H9 (cell line): Measurements from ENCODE around the gene ESRRA. TPM values are rescaled to one million over a fixed set of nuclear protein-coding genes. Genes with fewer than 3 reads are reported as not detected.

ENCODE experiments used
- DNase-seq: peaks from one replicate; pipeline ENCODE4 v3.0.0-alpha.2; 2017
- H2AFZ ChIP-seq: one replicate; pipeline ENCODE4 v1.6.1; 2013; ENCODE audit warnings: mild to moderate bottlenecking, low read length, control low read depth, moderate library complexity
- H2AK5ac ChIP-seq: 2 replicates; pipeline ENCODE4 v1.6.1; 2013; ENCODE audit warnings: low read length, control low read depth, mixed read lengths; ENCODE audit not compliant: insufficient read length
- H2BK120ac ChIP-seq: one replicate; pipeline ENCODE4 v1.6.1; 2013; ENCODE audit warnings: low read depth, mild to moderate bottlenecking, low read length, control low read depth, inconsistent platforms; ENCODE audit not compliant: poor library complexity, severe bottlenecking
- H2BK12ac ChIP-seq: 2 replicates; pipeline ENCODE4 v1.6.1; 2013; ENCODE audit warnings: low read length, control low read depth, mixed read lengths, low read depth; ENCODE audit not compliant: insufficient read length
- H2BK15ac ChIP-seq: 2 replicates; pipeline ENCODE4 v1.6.1; 2013; ENCODE audit warnings: low read depth, low read length, control low read depth
- H2BK20ac ChIP-seq: one replicate; pipeline ENCODE4 v1.6.1; 2013; ENCODE audit warnings: low read depth, mild to moderate bottlenecking, low read length, control low read depth, inconsistent platforms; ENCODE audit not compliant: poor library complexity, severe bottlenecking
- H2BK5ac ChIP-seq: 2 replicates; pipeline ENCODE4 v1.6.1; 2013; ENCODE audit warnings: low read length, control low read depth, mixed read lengths; ENCODE audit not compliant: insufficient read length
- H3K14ac ChIP-seq: 2 replicates; pipeline ENCODE4 v1.6.1; 2013; ENCODE audit warnings: low read length, control low read depth; ENCODE audit not compliant: insufficient read depth
- H3K18ac ChIP-seq: 2 replicates; pipeline ENCODE4 v1.6.1; 2013; ENCODE audit warnings: low read depth, mild to moderate bottlenecking, mixed read lengths, low read length, control low read depth; ENCODE audit not compliant: insufficient read length
- H3K23ac ChIP-seq: 2 replicates; pipeline ENCODE4 v1.6.1; 2013; ENCODE audit warnings: low read length, control low read depth, mixed read lengths, low read depth; ENCODE audit not compliant: insufficient read length
- H3K23me2 ChIP-seq: 2 replicates; pipeline ENCODE4 v1.6.1; 2013; ENCODE audit warnings: low read depth, mild to moderate bottlenecking, mixed read lengths, low read length, control low read depth; ENCODE audit not compliant: insufficient read length, poor library complexity, severe bottlenecking
- H3K27ac ChIP-seq: 2 replicates; pipeline ENCODE4 v1.5.1; 2013; ENCODE audit warnings: low read length, control low read depth, mixed read lengths, low read depth; ENCODE audit not compliant: insufficient read length
- H3K27me3 ChIP-seq: 2 replicates; pipeline ENCODE4 v1.6.1; 2013; ENCODE audit warnings: low read length, control low read depth, inconsistent platforms; ENCODE audit not compliant: insufficient read depth
- H3K4ac ChIP-seq: 2 replicates; pipeline ENCODE4 v1.6.1; 2013; ENCODE audit warnings: low read depth, mild to moderate bottlenecking, control low read depth, inconsistent platforms, low read length, moderate library complexity
- H3K4me1 ChIP-seq: 2 replicates; pipeline ENCODE4 v1.6.1; 2013; ENCODE audit warnings: low read length, control low read depth, inconsistent platforms; ENCODE audit not compliant: insufficient read depth
- H3K4me2 ChIP-seq: 2 replicates; pipeline ENCODE4 v1.6.1; 2013; ENCODE audit warnings: low read length, control low read depth, mixed read lengths; ENCODE audit not compliant: insufficient read length, insufficient read depth
- H3K56ac ChIP-seq: 2 replicates; pipeline ENCODE4 v1.6.1; 2013; ENCODE audit warnings: low read depth, mild to moderate bottlenecking, mixed read lengths, low read length, control low read depth; ENCODE audit not compliant: insufficient read length
- H3K79me1 ChIP-seq: 2 replicates; pipeline ENCODE4 v1.6.1; 2013; ENCODE audit warnings: low read depth, mild to moderate bottlenecking, moderate library complexity, low read length, control low read depth, inconsistent platforms; ENCODE audit not compliant: insufficient read depth, poor library complexity, severe bottlenecking
- H3K79me2 ChIP-seq: 2 replicates; pipeline ENCODE4 v1.6.1; 2013; ENCODE audit warnings: low read length, control low read depth, inconsistent platforms; ENCODE audit not compliant: insufficient read depth
- H3K9ac ChIP-seq: 2 replicates; pipeline ENCODE4 v1.6.1; 2013; ENCODE audit warnings: low read length, control low read depth, mixed read lengths; ENCODE audit not compliant: insufficient read length; ENCODE audit errors: extremely low read depth
- H3K9me3 ChIP-seq: one replicate; pipeline ENCODE4 v1.6.1; 2013; ENCODE audit warnings: low read depth, low read length, inconsistent platforms; ENCODE audit not compliant: control insufficient read depth
- H3T11ph ChIP-seq: one replicate; pipeline ENCODE4 v1.6.1; 2013; ENCODE audit warnings: mild to moderate bottlenecking, low read length, control low read depth, inconsistent platforms
- H4K20me1 ChIP-seq: one replicate; pipeline ENCODE4 v1.6.1; 2013; ENCODE audit not compliant: control insufficient read depth, insufficient read length, insufficient read depth
- H4K5ac ChIP-seq: 2 replicates; pipeline ENCODE4 v1.6.1; 2013; ENCODE audit warnings: low read depth, mild to moderate bottlenecking, mixed read lengths, low read length, control low read depth; ENCODE audit not compliant: insufficient read length
- H4K8ac ChIP-seq: replicated peaks from 2 replicates; pipeline ENCODE4 v1.6.1; 2013; ENCODE audit warnings: low read length, control low read depth, mixed read lengths, low read depth; ENCODE audit not compliant: insufficient read length
- H4K91ac ChIP-seq: 2 replicates; pipeline ENCODE4 v1.6.1; 2013; ENCODE audit warnings: low read depth, mild to moderate bottlenecking, moderate library complexity, mixed read lengths, low read length, control low read depth; ENCODE audit not compliant: insufficient read length
- H3K27ac Mint-ChIP-seq, 3 experiments: 2 replicates in 2 of 3; 3 replicates in 1 of 3; pipeline ENCODE4 v1.8.0; 2020 to 2021; ENCODE audit warnings: mixed read lengths in 3 of 3, mild to moderate bottlenecking in 1 of 3, moderate library complexity in 1 of 3
- H3K27me3 Mint-ChIP-seq: 2 replicates; pipeline ENCODE4 v1.8.0; 2021; ENCODE audit warnings: low read depth, mild to moderate bottlenecking, moderate library complexity, mixed read lengths
- H3K36me3 Mint-ChIP-seq, 3 experiments: 2 replicates in 2 of 3; 3 replicates in 1 of 3; pipeline ENCODE4 v1.8.0; 2020 to 2021; ENCODE audit warnings: low read depth in 3 of 3, mixed read lengths in 3 of 3; ENCODE audit not compliant: insufficient read depth in 1 of 3
- H3K4me1 Mint-ChIP-seq, 2 experiments: 2 replicates each; pipeline ENCODE4 v1.8.0; 2020; ENCODE audit warnings: mixed read lengths in 2 of 2
- H3K4me3 Mint-ChIP-seq, 2 experiments: 2 replicates in 1 of 2; 3 replicates in 1 of 2; pipeline ENCODE4 v1.8.0; 2020 to 2021; ENCODE audit warnings: mild to moderate bottlenecking in 2 of 2, mixed read lengths in 2 of 2, moderate library complexity in 1 of 2
- H3K9me3 Mint-ChIP-seq, 2 experiments: 2 replicates in 1 of 2; 3 replicates in 1 of 2; pipeline ENCODE4 v1.8.0; 2020; ENCODE audit warnings: mild to moderate bottlenecking in 2 of 2, mixed read lengths in 2 of 2, moderate library complexity in 1 of 2
- CTCF ChIP-seq: fragments of 200-600 bp; sonication (generic); conservative IDR thresholded peaks from 3 replicates; pipeline ENCODE4 v1.8.0; 2021; ENCODE audit warnings: antibody characterized with exemption, mild to moderate bottlenecking
- WGBS: extraction: QIAGEN DNeasy Blood & Tissue Kit; methylation state at CpG from one replicate; pipeline ENCODE4 v1.1.7; 2013; ENCODE audit warnings: missing lambda C conversion rate, low lambda C conversion rate, mixed read lengths; ENCODE audit not compliant: insufficient read length; ENCODE audit errors: extremely low coverage; 5-methylcytosine and 5-hydroxymethylcytosine counted together
- total RNA-seq: library from RNA; stranded (reverse); gene quantifications from 2 replicates; pipeline ENCODE4 v1.2.1, GENCODE V29; 2021

The ESRRA gene
- total RNA-seq, 1 experiment from 2014 or later: 42.3 TPM

GRCh38 chr11:64306563-64306875 is 1.2 kb downstream of the ESRRA start:
- no peak overlapping the region for H2BK5ac ChIP-seq
- H3K4me1 ChIP-seq: peaks cover 2% of the 10 kb centered on the region; the same call in 1 of the 2 replicates
- Mint-ChIP-seq H3K27me3 (peaks cover 21% of the 10 kb centered on the region), H3K36me3 (peaks cover 7 to 9% (median 8%) of the 10 kb centered on the region in 3 experiments; a peak in 5 of 7 replicates), H3K9me3 (no peaks in the 10 kb centered on the region), H3K4me3 (peak overlapping the region; percentile 90 to 92), H3K4me1 (peaks cover 13% of the 10 kb centered on the region in 2 experiments), H3K27ac (peak overlapping the region; percentile 26 to 96 (median 31); a peak in 4 of 7 replicates)
- no peak overlapping the region for H3K4ac ChIP-seq
- no CpG with 5 or more reads among the region's 9 CpGs for WGBS
- no peaks in the 10 kb centered on the region; the same call in 1 of the 2 replicates for H3K27me3 ChIP-seq
- H3K4me2 ChIP-seq: peak overlapping the region; percentile 87
- H4K20me1 ChIP-seq: no peaks in the 10 kb centered on the region
- peak overlapping the region; percentile 9; the same call in 1 of the 2 replicates for H3K14ac ChIP-seq
- no peak overlapping the region for H3T11ph ChIP-seq
- no peak overlapping the region for H2BK20ac ChIP-seq
- H2BK15ac ChIP-seq: no peak overlapping the region
- no peak overlapping the region for H4K91ac ChIP-seq
- H2BK12ac ChIP-seq: no peak overlapping the region
- H4K8ac ChIP-seq: no peak overlapping the region
- H3K79me2 ChIP-seq: peaks cover 3% of the 10 kb centered on the region; the same call in 1 of the 2 replicates
- H4K5ac ChIP-seq: no peak overlapping the region
- no peak overlapping the region for H3K27ac ChIP-seq
- no peak overlapping the region for H3K56ac ChIP-seq
- no peak overlapping the region for H2AK5ac ChIP-seq
- no peak overlapping the region for H2AFZ ChIP-seq
- no peak overlapping the region for H3K18ac ChIP-seq
- peak overlapping the region; percentile 37 for H3K9ac ChIP-seq
- peaks cover 10% of the 10 kb centered on the region for H3K23me2 ChIP-seq
- peaks cover 5% of the 10 kb centered on the region for H3K79me1 ChIP-seq
- no peak overlapping the region for H2BK120ac ChIP-seq
- H3K9me3 ChIP-seq: no peaks in the 10 kb centered on the region
- H3K23ac ChIP-seq: no peak overlapping the region
- no peak for TF ChIP-seq CTCF
- no peak for DNase-seq
